HUES6 (cell line): ENCODE data around the gene CERCAM.
"Not testable (repeated sequence)": the region's sequence is repeated elsewhere in the genome, so short reads cannot be mapped to it uniquely, and the experiment has no call there.

ENCODE experiments used
- H3K27ac ChIP-seq: 2 replicates; pipeline ENCODE4 v1.7.0; 2013; ENCODE audit warnings: low read depth, mild to moderate bottlenecking, low read length, inconsistent platforms
- H3K27me3 ChIP-seq: 2 replicates; pipeline ENCODE4 v1.6.1; 2013; ENCODE audit warnings: low read length; ENCODE audit not compliant: control insufficient read depth, insufficient read depth
- H3K36me3 ChIP-seq: 2 replicates; pipeline ENCODE4 v1.6.1; 2013; ENCODE audit warnings: low read length; ENCODE audit not compliant: control insufficient read depth, insufficient read depth
- H3K4me1 ChIP-seq: 2 replicates; pipeline ENCODE4 v1.6.1; 2013; ENCODE audit warnings: low read length; ENCODE audit not compliant: control insufficient read depth, insufficient read depth
- H3K4me3 ChIP-seq: 2 replicates; pipeline ENCODE4 v1.5.1; 2013; ENCODE audit warnings: low read depth, low read length
- H3K9ac ChIP-seq: one replicate; pipeline ENCODE4 v1.6.1; 2013; ENCODE audit warnings: mild to moderate bottlenecking, low read length
- H3K9me3 ChIP-seq: 2 replicates; pipeline ENCODE4 v1.6.1; 2013; ENCODE audit warnings: low read depth, low read length; ENCODE audit not compliant: control insufficient read depth, insufficient read depth

Gene CERCAM

DNA sequence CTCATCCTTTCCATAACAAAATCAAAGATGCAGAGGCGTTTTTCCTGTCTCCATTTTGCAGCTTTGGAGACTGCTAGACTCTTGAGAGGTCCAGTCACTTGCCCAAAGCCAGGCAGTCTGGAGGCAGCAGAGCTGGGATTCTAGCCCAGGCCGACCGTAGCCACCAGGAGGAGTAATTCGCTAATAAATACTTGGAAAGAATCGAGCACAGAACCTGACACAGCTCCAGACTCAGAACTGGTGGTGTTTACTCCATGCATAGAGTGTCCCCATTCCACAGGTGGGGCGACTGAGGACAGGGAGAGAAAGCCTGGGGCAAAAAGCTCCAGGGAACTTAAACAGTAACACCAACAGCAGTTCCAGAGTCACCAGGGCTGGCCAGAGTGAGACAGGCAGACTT lies 10.7 kb upstream of the CERCAM start:
- H3K9me3 ChIP-seq = no peaks in the 10 kb centered on the region
- peaks cover 86% of the 10 kb centered on the region for H3K27me3 ChIP-seq
- H3K36me3 ChIP-seq = no peaks in the 10 kb centered on the region
- no peak overlapping the region for H3K9ac ChIP-seq
- H3K4me1 ChIP-seq = peaks cover 43% of the 10 kb centered on the region
- no peak overlapping the region for H3K4me3 ChIP-seq
- no peak overlapping the region for H3K27ac ChIP-seq

DNA sequence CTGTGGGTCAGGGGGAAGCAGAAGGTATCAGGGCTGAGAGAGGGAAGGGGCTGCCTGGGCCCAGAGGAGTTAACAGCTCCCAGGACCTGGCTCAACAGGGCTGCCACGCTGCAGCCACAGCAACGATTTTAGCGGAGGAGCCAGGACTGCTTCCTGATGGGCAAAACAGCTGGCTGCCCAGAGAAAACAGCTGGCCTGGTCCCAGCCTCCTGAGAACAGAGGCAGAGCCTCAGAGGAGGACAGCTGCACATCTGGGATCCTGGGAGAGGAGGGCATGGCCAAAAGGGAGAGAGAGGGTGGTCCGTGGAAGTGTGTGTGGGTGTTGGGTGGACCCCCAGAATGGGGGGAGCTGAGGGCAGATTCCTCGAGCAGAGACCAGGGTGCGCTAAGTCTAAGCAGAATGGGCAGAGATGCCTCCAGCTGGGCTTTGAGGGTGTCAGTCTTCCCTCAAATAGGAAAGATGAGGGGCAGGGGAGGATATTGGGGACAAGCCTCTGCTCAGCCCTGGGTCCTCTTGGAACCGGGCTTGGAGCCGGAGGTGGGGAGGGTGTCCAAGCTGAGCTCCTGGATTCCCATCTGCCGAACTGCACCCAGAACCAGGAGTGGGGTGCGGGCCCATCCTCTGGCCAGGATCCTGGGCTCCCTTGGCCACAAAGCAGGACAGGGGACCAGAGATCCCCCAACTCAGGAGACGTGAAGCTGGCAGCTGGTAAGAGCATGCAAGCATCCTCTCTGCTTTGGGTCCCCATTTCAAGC lies 9.1 kb upstream of the CERCAM start:
- no peaks in the 10 kb centered on the region for H3K36me3 ChIP-seq
- H3K9me3 ChIP-seq = no peaks in the 10 kb centered on the region
- no peak overlapping the region for H3K4me3 ChIP-seq
- H3K9ac ChIP-seq = no peak overlapping the region
- H3K27ac ChIP-seq = no peak overlapping the region
- H3K27me3 ChIP-seq = peaks cover 82% of the 10 kb centered on the region
- H3K4me1 ChIP-seq = peaks cover 37% of the 10 kb centered on the region

DNA sequence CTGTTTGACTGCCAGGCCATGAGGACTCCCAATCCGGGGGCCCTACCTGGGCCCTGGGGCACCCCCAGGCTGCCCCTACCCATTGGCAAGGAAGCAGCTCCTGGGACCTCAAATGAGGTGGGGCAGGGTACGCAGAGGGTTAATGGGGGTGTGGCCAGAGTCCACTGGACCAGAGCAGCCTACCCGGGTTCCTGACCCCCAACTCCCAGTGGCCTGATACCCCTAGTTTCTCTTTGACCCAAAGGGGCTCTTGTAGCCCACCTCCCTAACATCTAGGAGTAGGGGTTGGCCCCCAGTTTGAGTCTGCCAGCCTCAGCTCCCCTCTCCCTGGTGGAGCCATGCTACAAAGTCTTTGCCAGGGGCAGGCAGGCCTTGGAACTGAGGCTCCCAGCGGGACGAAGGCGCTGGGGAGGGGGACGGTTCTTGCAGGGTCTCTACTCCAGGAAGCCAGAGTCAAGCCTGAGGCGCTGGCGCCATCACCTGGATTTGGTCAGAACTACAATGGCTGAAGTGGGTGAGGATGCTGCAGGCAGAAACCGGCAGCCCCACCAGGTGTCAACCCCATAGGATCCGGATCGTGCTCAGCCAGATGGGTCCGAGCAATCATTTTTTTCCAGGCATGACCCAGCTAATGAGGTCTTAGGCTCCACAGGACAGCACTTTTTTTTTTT lies 8.4 kb upstream of the CERCAM start:
- no peak overlapping the region for H3K4me3 ChIP-seq
- no peak overlapping the region for H3K27ac ChIP-seq
- H3K4me1 ChIP-seq = peaks cover 32% of the 10 kb centered on the region

DNA sequence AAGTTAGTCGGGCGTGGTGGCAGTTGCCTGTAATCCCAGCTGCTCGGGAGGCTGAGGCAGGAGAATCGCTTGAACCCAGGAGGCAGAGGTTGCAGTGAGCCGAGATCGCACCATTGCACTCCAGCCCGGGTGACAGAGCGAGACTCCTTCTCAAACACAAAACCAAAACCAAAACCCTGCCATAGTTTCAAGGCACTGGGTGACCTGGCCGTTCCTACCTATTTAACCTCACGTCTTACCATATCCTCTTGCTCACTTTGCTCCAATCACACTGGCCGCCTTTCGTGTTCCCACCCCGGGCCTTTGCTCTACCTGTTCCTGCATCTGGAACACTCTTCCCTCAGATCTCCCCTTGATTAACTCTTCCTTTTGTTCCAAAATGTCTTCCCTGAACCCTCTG lies 6.9 kb upstream of the CERCAM start:
- H3K9ac ChIP-seq, H3K9me3 ChIP-seq, H3K36me3 ChIP-seq, H3K27ac ChIP-seq, H3K4me3 ChIP-seq: not testable (repeated sequence)
- Histone ChIP-seq H3K27me3 (peaks cover 79% of the 10 kb centered on the region), H3K4me1 (peaks cover 25% of the 10 kb centered on the region)

More for the DNA sequence above, 8.4 kb upstream of the CERCAM start:
- H3K9me3 ChIP-seq = no peaks in the 10 kb centered on the region
- no peaks in the 10 kb centered on the region for H3K36me3 ChIP-seq
- no peak overlapping the region for H3K9ac ChIP-seq
- peaks cover 79% of the 10 kb centered on the region for H3K27me3 ChIP-seq

DNA sequence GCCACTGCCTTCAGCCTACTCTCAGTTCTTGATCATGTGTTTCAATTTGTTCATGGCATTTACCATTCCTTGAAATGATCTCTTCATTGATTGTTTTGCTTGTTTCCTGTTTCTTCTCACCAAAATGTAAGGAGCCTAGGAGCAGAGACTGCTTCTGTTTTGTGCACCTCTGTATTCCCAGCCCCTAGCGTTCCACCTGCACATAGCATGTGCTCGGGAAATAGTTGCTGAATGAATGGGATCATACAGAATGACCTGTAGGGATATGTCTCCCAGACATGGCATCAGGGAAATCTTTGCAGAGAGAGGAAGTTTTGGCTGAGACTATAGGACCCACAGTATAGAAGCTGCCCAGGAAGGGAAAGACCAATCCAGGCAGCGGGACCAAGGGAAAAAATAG lies 6.2 kb upstream of the CERCAM start:
- no peaks in the 10 kb centered on the region for H3K36me3 ChIP-seq
- peaks cover 27% of the 10 kb centered on the region for H3K4me1 ChIP-seq
- H3K27ac ChIP-seq = no peak overlapping the region
- peaks cover 79% of the 10 kb centered on the region for H3K27me3 ChIP-seq
- no peak overlapping the region for H3K9ac ChIP-seq
- no peaks in the 10 kb centered on the region for H3K9me3 ChIP-seq
- H3K4me3 ChIP-seq = no peak overlapping the region

DNA sequence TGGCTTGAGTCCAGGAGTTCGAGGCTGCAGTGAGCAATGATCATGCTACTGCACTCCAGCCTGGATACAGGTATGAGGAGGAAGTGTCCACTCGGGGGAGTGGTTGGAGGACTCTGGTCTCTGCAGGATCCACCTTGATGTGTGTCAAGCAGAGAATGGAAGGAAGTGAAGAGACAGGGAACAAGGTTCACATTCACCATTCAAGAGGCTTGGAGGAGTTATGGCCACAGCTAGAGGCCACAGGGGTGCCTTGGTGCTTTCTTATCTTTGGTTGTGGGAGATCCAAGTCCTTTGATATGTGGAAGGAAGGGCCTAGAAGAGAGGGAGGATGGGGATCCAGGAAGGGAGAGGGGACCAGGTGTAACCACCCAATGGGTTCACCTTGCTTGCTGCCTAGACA lies 5.4 kb upstream of the CERCAM start:
- H3K36me3 ChIP-seq = no peaks in the 10 kb centered on the region
- H3K9me3 ChIP-seq = no peaks in the 10 kb centered on the region
- no peak overlapping the region for H3K9ac ChIP-seq
- H3K4me3 ChIP-seq = no peak overlapping the region
- H3K27me3 ChIP-seq = peaks cover 79% of the 10 kb centered on the region
- H3K4me1 ChIP-seq = peaks cover 23% of the 10 kb centered on the region
- H3K27ac ChIP-seq = no peak overlapping the region

DNA sequence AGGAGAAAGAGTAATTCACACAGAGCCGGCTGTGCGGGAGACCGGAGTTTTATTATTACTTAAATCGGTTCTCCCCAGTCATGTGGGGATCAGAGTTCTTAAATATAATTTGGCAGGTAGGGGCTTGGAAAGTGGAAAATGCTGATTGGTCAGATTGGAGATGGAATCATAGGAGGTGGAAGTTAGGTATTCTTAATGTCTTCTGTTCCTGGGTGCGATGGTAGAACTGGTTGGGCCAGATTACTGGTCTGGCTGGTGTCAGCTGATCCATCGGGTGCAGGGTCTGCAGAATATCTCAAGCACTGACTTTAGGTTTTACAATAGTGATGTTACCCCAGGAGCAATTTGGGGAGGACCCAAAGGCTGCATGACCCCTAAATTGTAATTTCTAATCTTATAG lies 4.6 kb upstream of the CERCAM start:
- no peaks in the 10 kb centered on the region for H3K36me3 ChIP-seq
- H3K9me3 ChIP-seq = no peaks in the 10 kb centered on the region
- peaks cover 24% of the 10 kb centered on the region for H3K4me1 ChIP-seq
- no peak overlapping the region for H3K9ac ChIP-seq
- H3K4me3 ChIP-seq = no peak overlapping the region
- no peak overlapping the region for H3K27ac ChIP-seq
- peaks cover 75% of the 10 kb centered on the region for H3K27me3 ChIP-seq

DNA sequence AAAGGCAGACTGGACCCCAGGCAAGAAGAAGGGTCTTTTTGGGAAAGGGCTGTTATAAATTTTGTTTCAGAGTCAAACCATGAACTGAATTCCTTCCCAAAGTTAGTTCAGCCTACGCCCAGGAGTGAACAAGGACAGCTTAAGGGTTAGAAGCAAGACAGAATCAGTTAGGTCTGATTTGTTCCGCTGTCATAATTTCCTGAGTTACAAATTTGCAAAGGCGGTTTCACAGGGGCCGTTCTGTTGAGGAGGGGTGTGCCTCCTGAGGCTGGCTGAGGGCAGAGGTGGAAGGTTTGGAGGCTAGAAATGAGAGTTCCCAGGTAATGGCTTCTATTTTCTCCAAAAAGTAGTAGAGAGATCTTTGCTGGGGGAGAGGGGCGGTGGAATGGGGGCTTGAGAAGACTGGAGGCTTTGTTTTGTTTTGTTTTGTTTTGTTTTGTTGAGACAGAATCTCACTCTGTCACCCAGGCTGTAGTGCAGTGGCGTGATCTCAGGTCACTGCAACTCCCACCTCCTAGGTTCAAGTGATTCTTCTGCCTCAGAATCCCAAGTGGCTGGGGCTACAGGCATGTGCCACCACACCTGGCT lies 4.1 kb upstream of the CERCAM start:
- Histone ChIP-seq H3K4me1 (peaks cover 28% of the 10 kb centered on the region), H3K9me3 (no peaks in the 10 kb centered on the region), H3K4me3 (no peak overlapping the region), H3K27ac (no peak overlapping the region), H3K27me3 (peaks cover 75% of the 10 kb centered on the region), H3K36me3 (no peaks in the 10 kb centered on the region), H3K9ac (no peak overlapping the region)

DNA sequence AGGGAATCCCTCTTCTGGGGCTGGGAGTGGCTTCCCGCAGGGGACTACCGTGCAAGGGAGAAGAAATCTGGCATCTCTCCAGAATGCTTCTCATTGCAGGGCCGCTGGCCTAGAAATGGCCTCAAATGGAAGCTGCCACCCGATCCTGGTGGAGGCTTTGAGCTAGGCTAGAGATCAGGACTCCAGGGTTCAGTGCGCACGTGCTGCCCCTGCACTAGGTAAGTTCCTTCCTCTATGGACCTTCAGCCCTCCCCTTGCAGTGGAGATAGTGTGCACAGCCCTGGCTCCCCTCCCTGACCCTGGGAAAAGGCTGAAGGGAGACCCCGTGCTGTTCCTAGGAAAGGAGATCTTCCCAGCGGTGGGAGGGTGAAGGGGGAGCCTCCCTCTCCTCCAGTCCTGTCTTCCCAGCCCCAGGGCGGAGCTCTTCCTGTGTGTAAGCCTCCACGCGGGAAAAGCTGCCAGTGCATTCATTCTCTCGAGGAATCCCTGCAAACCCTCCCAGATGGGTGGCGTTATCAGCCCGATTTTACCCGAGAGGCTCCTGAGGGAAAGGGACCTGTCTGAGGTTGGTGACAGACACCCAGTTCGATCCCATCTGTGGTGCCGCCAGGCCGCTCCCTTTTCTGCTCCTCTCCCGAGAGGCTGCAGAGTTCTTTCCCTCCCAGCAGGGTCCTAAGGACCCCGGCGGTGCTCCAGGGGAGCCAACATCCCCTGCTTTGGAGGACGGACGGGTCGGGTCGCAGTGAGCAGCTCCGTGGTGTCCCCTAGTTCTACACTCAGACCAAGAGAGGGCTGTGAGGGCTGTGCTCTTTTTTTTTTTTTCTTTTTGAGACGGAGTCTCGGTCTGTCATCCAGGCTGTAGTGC lies 1.4 kb upstream of the CERCAM start:
- Histone ChIP-seq H3K27ac (no peak overlapping the region), H3K27me3 (peaks cover 73% of the 10 kb centered on the region), H3K9me3 (no peaks in the 10 kb centered on the region), H3K4me1 (peaks cover 23% of the 10 kb centered on the region), H3K9ac (no peak overlapping the region), H3K36me3 (no peaks in the 10 kb centered on the region), H3K4me3 (peak overlapping the region; percentile 91)

DNA sequence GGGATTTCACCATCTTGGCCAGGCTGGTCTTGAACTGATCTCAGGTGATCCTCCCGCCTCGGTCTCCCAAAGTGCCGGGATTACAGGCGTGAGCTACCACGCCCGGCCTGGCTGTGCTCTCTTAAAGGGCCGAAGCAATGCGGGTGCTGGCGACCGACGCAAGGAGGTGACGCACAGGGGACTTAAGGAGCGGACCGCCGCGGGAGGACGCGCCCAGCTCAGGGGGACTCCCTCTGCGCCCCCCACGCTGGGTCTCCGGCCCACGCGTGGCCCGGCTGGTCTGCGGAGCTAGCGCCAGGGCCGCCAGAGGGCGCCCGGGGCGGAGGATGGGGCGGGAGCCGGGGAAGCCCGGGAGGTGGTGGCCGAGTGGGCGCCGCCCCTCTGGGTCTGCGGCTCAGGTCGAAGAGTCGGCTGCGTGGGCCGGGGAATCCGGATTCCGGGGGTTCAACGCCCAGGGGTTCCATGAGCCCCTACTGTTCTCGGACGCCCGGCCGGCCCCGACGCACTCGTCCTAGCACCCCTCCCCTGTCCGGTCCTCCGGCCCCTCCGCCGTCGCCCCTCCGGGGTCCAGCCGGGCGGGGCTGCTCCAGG lies 502 bp upstream of the CERCAM start:
- peaks cover 23% of the 10 kb centered on the region for H3K4me1 ChIP-seq
- H3K4me3 ChIP-seq = peak overlapping the region; percentile 91
- no peaks in the 10 kb centered on the region for H3K36me3 ChIP-seq
- H3K27me3 ChIP-seq = peaks cover 64% of the 10 kb centered on the region
- H3K9ac ChIP-seq = peak overlapping the region; percentile 54
- no peak overlapping the region; the same call in 1 of the 2 replicates for H3K27ac ChIP-seq
- H3K9me3 ChIP-seq = no peaks in the 10 kb centered on the region
